K562 (cell line): ENCODE results near the gene FRG2C. TPM values are rescaled to one million over a fixed set of nuclear protein-coding genes. Genes with fewer than 3 reads are reported as not detected.
A peak's percentile ranks its signal among the peaks of the same experiment; 100 is the strongest.
"Not testable (repeated sequence)": the region's sequence is repeated elsewhere in the genome, so short reads cannot be mapped to it uniquely, and the experiment has no call there.

Source experiments
- ATAC-seq: fragments of 200-7000 bp; cut with Tn5 transposase; 3 replicates; pipeline ENCODE4 v1.9.1; 2020; ENCODE audit warnings: moderate library complexity
- BruUV-seq: library from RNA; stranded (reverse); fragments of 400-500 nt; replicated peaks from 2 replicates; lab custom pipeline; 2021; lab: Mats Ljungman, UMichigan
- CTCF ChIA-PET: fragments of 300-600 bp; formaldehyde crosslinking; extraction: SDS; loops from one replicate; lab custom pipeline; 2021; ENCODE audit warnings: low intra/inter-chr PET ratio; lab: Yijun Ruan, JAX
- POLR2A ChIA-PET: fragments of 300-600, 350-650 bp; sonication (Branson Sonifier 250); formaldehyde crosslinking; extraction: SDS; loops from one replicate; lab custom pipeline; 2021; ENCODE audit warnings: antibody characterized with exemption, inconsistent platforms; lab: Yijun Ruan, JAX
- DNase-seq, 4 experiments: peaks; one replicate each; pipeline versions ENCODE4 v3.0.0 to v3.0.0-alpha.2; 2011 to 2018; ENCODE audit warnings: low spot score in 3 of 4, mixed read lengths in 3 of 4; ENCODE audit errors: extremely low read depth in 1 of 4
- FAIRE-seq: peaks from 2 replicates; lab custom pipeline; 2011; peaks lifted over from hg19 to GRCh38; lab: Jason Lieb, UNC
- H2AFZ ChIP-seq: 2 replicates; pipeline ENCODE4 v1.6.0; 2011; ENCODE audit warnings: low read depth, low read length, control low read depth, inconsistent platforms
- H3K27ac ChIP-seq: fragments of 200-600 bp; 3 replicates; pipeline ENCODE4 v1.8.0; 2011; ENCODE audit warnings: low read depth, mild to moderate bottlenecking, control low read depth, inconsistent platforms, low read length, moderate library complexity, mixed read lengths; ENCODE audit errors: extremely low read depth
- H3K27me3 ChIP-seq, 2 experiments: fragments of 300-600 bp in 1 of 2; 2 replicates in 1 of 2; 3 replicates in 1 of 2; pipeline versions ENCODE4 v1.6.0 to v1.8.0; 2011; ENCODE audit warnings: inconsistent platforms in 2 of 2, low read length in 2 of 2, mild to moderate bottlenecking in 1 of 2, mixed read lengths in 1 of 2, moderate library complexity in 1 of 2; ENCODE audit not compliant: control insufficient read depth in 2 of 2, insufficient read depth in 2 of 2
- H3K36me3 ChIP-seq: fragments of 300-600 bp; 3 replicates; pipeline ENCODE4 v1.8.0; 2011; ENCODE audit warnings: mild to moderate bottlenecking, low read length, inconsistent platforms; ENCODE audit not compliant: control insufficient read depth, insufficient read depth
- H3K4me1 ChIP-seq, 2 experiments: fragments of 200-600 bp in 1 of 2; replicated peaks in 1 of 2; 2 replicates in 1 of 2; 3 replicates in 1 of 2; pipeline versions ENCODE4 v1.5.1 to v1.8.0; 2011; ENCODE audit warnings: inconsistent platforms in 2 of 2, low read length in 2 of 2, mild to moderate bottlenecking in 1 of 2, mixed read lengths in 1 of 2, moderate library complexity in 1 of 2; ENCODE audit not compliant: control insufficient read depth in 2 of 2, insufficient read depth in 2 of 2
- H3K4me2 ChIP-seq: 2 replicates; pipeline ENCODE4 v1.6.1; 2011; ENCODE audit warnings: low read length, control low read depth, inconsistent platforms, mixed read lengths; ENCODE audit not compliant: insufficient read depth
- H3K4me3 ChIP-seq: fragments of 200-600 bp; sonication (generic), shearing (Covaris generic); 2 replicates; pipeline ENCODE4 v1.5.1; 2016; ENCODE audit warnings: control low read depth, inconsistent platforms
- H3K79me2 ChIP-seq: fragments of 200-600 bp; 3 replicates; pipeline ENCODE4 v1.8.0; 2011; ENCODE audit warnings: low read length, inconsistent platforms; ENCODE audit not compliant: control insufficient read depth, insufficient read depth
- H3K9ac ChIP-seq, 2 experiments: 2 replicates each; pipeline versions ENCODE4 v1.6.0 to v1.6.1; 2011; ENCODE audit warnings: low read depth in 2 of 2, low read length in 2 of 2, control low read depth in 1 of 2, inconsistent platforms in 1 of 2, mild to moderate bottlenecking in 1 of 2, mixed read lengths in 1 of 2; ENCODE audit not compliant: insufficient read depth in 1 of 2
- H3K9me1 ChIP-seq: one replicate; pipeline ENCODE4 v1.6.0; 2011; ENCODE audit warnings: inconsistent platforms, mild to moderate bottlenecking, low read length, moderate library complexity; ENCODE audit not compliant: control insufficient read depth, insufficient read depth
- H3K9me3 ChIP-seq: replicated peaks from 2 replicates; pipeline ENCODE4 v1.5.1; 2011; ENCODE audit warnings: low read depth, low read length, inconsistent platforms; ENCODE audit not compliant: control insufficient read depth, insufficient read depth
- H4K20me1 ChIP-seq: replicated peaks from 2 replicates; pipeline ENCODE4 v1.6.1; 2011; ENCODE audit warnings: low read length, inconsistent platforms, mixed read lengths; ENCODE audit not compliant: control insufficient read depth, insufficient read depth
- PHF8 ChIP-seq: fragments of 200-600 bp; sonication (generic); IDR thresholded peaks from 2 replicates; pipeline ENCODE4 v1.6.1; 2012; ENCODE audit warnings: mixed run types, mild to moderate bottlenecking, inconsistent platforms, low read length, moderate library complexity, borderline replicate concordance
- ZBTB7A ChIP-seq: IDR thresholded peaks from 2 replicates; pipeline ENCODE4 v1.6.1; 2011; ENCODE audit warnings: low read depth, mild to moderate bottlenecking, low read length, moderate library complexity, borderline replicate concordance; ENCODE audit not compliant: control insufficient read depth
- WGBS: fragments of 100-300 bp; shearing (Covaris generic); methylation state at CpG from one replicate; pipeline ENCODE4 v1.1.6; 2016; ENCODE audit warnings: low coverage, mixed read lengths; ENCODE audit not compliant: insufficient coverage; ENCODE audit errors: missing lambda C conversion rate; 5-methylcytosine and 5-hydroxymethylcytosine counted together
- in situ Hi-C: fragments of 300-500 bp; cut with MboI; formaldehyde crosslinking; loops from 4 replicates; pipeline ENCODE4 v1.15.0; 2018; ENCODE audit warnings: inconsistent platforms, mixed read lengths
- intact Hi-C: fragments of 100-400 bp; cut with micrococcal nuclease; formaldehyde crosslinking; loops from 2 replicates; pipeline ENCODE4 v1.14.2; 2022
- polyA plus RNA-seq, 8 experiments: library from polyadenylated mRNA; depleted of rRNA in 4 of 8; stranded (reverse) in 5 of 8; unstranded in 3 of 8; fragments of >200 nt; fragmentation: Nextera tagmentation in 2 of 8; fragmentation: Illumina TruSeq in 1 of 8; extraction: Ambion mirVana in 2 of 8; extraction: Trizol in 1 of 8; gene quantifications; 2 replicates each; pipeline versions ENCODE4 v1.2.1 to v1.2.3, GENCODE V29; 2011 to 2014; ENCODE audit warnings: inconsistent platforms in 1 of 8, missing spikeins in 1 of 8
- total RNA-seq, 7 experiments: library from RNA; depleted of rRNA in 6 of 7; stranded (reverse); fragments of >200 nt in 6 of 7; fragmentation: Illumina TruSeq in 2 of 7; extraction: Trizol in 2 of 7; gene quantifications; 2 replicates each; pipeline versions ENCODE4 v1.2.1 to v1.2.3, GENCODE V29; 2011 to 2021; ENCODE audit warnings: low replicate concordance in 1 of 7

Gene FRG2C
- total and polyA plus RNA-seq, 9 of the 15 experiments (the other 6 are each of a cell fraction or from before 2014, with no cell fraction given), result 0.03 TPM; not detected in 8

GRCh38 chr3:75655956-75656355 lies 8.2 kb upstream of the FRG2C start:
- POLR2A ChIA-PET, CTCF ChIA-PET, intact Hi-C loops, H3K27me3 ChIP-seq, DNase-seq, in situ Hi-C loops, H3K4me2 ChIP-seq, BruUV-seq, H4K20me1 ChIP-seq, H3K9me1 ChIP-seq, H3K36me3 ChIP-seq, H3K9ac ChIP-seq, H3K79me2 ChIP-seq, H3K9me3 ChIP-seq, H3K27ac ChIP-seq, FAIRE-seq, H3K4me3 ChIP-seq, H3K4me1 ChIP-seq, H2AFZ ChIP-seq, ATAC-seq: not testable (repeated sequence)
- 3% methylated on average over 6 of the region's 7 CpGs for WGBS

GRCh38 chr3:75658411-75659107 lies 5.6 kb upstream of the FRG2C start:
- peak overlapping the region; percentile 59; the same call in 1 of the 2 replicates for H2AFZ ChIP-seq
- CTCF ChIA-PET, result interaction anchor here (0.6 kb wide), 1 partner anchor 1289 kb away, joined by 3 read pairs; no protein-coding TSS in a partner anchor
- TF ChIP-seq PHF8 (peak; percentile 27; the same call in 1 of the 2 replicates), ZBTB7A (peak; percentile 85)
- FAIRE-seq, H3K27me3 ChIP-seq, H3K9me1 ChIP-seq, ATAC-seq, H4K20me1 ChIP-seq, H3K9ac ChIP-seq, POLR2A ChIA-PET, BruUV-seq, H3K9me3 ChIP-seq, H3K79me2 ChIP-seq, DNase-seq, intact Hi-C loops, in situ Hi-C loops, H3K36me3 ChIP-seq, H3K4me1 ChIP-seq, H3K27ac ChIP-seq: not testable (repeated sequence)
- peak overlapping the region; percentile 41 for H3K4me3 ChIP-seq
- H3K4me2 ChIP-seq, result peak overlapping the region; percentile 32
- 0% methylated on average over 10 of the region's 42 CpGs for WGBS

DNA sequence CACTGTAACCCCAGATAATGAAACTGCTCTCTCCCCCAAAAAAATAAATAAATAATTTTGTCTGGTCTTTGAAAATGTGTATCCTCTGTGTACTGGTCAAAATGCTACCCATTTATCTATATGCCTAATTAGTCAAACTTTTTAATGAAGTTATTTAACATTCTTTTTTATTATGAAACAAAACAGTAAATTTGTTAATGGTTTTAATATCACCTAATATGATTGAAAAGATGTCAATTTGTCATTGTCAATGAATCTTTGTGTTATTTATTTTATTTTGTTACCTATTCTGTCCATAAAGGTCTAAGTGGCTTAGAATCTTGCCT lies 5.1 kb upstream of the FRG2C start:
- H3K9me3 ChIP-seq, BruUV-seq, H3K4me2 ChIP-seq, FAIRE-seq, H3K79me2 ChIP-seq, H3K4me1 ChIP-seq, H3K9ac ChIP-seq, ATAC-seq, H2AFZ ChIP-seq, in situ Hi-C loops, H3K36me3 ChIP-seq, POLR2A ChIA-PET, H3K27me3 ChIP-seq, H4K20me1 ChIP-seq, H3K9me1 ChIP-seq, H3K27ac ChIP-seq, intact Hi-C loops, DNase-seq: not testable (repeated sequence)
- H3K4me3 ChIP-seq, result peak overlapping the region; percentile 41; the same call in 1 of the 2 replicates
- CTCF ChIA-PET, result interaction anchor here (0.6 kb wide), 1 partner anchor 1290 kb away, joined by 3 read pairs; no protein-coding TSS in a partner anchor
